Activated T-helper 1 cell treated with anti-CD3 and anti-CD28 coated beads, Interleukin-12 subunit alpha, Interleukin-12 subunit beta, Interleukin-2, Interleukin-4 antibody, amounts not matched to agents 30 ng/mL and 10 ng/mL and 1 ng/mL, durations not matched to agents 14 hours and 24 hours and 36 hours (primary cell): ENCODE measurements around the gene ACAP3. TPM values are rescaled to one million over a fixed set of nuclear protein-coding genes. Genes with fewer than 3 reads are reported as not detected.

Source experiments
- DNase-seq: peaks from one replicate; pipeline ENCODE4 v3.0.0; 2021; ENCODE audit warnings: low spot score
- H3K27ac Mint-ChIP-seq: one replicate; pipeline ENCODE4 v1.8.0; 2021; ENCODE audit warnings: mild to moderate bottlenecking, mixed read lengths
- H3K27me3 Mint-ChIP-seq: one replicate; pipeline ENCODE4 v1.8.0; 2022; ENCODE audit warnings: mild to moderate bottlenecking, moderate library complexity, mixed read lengths; ENCODE audit not compliant: insufficient read depth
- H3K36me3 Mint-ChIP-seq: one replicate; pipeline ENCODE4 v1.8.0; 2021; ENCODE audit warnings: low read depth, mixed read lengths
- H3K4me1 Mint-ChIP-seq: one replicate; pipeline ENCODE4 v1.8.0; 2021; ENCODE audit warnings: low read depth, mixed read lengths
- H3K4me3 Mint-ChIP-seq: one replicate; pipeline ENCODE4 v1.8.0; 2021; ENCODE audit warnings: mild to moderate bottlenecking, moderate library complexity, mixed read lengths
- H3K9me3 Mint-ChIP-seq: one replicate; pipeline ENCODE4 v1.8.0; 2021; ENCODE audit warnings: mixed read lengths
- intact Hi-C: fragments of 100-400 bp; cut with micrococcal nuclease; formaldehyde crosslinking; loops from one replicate; pipeline ENCODE4 v1.15.1; 2024
- total RNA-seq: library from RNA; stranded (reverse); gene quantifications from 2 replicates; pipeline ENCODE4 v1.2.3, GENCODE V29; 2022

The ACAP3 gene
- total RNA-seq, 1 donor from 2014 or later, result 47.7 TPM

DNA sequence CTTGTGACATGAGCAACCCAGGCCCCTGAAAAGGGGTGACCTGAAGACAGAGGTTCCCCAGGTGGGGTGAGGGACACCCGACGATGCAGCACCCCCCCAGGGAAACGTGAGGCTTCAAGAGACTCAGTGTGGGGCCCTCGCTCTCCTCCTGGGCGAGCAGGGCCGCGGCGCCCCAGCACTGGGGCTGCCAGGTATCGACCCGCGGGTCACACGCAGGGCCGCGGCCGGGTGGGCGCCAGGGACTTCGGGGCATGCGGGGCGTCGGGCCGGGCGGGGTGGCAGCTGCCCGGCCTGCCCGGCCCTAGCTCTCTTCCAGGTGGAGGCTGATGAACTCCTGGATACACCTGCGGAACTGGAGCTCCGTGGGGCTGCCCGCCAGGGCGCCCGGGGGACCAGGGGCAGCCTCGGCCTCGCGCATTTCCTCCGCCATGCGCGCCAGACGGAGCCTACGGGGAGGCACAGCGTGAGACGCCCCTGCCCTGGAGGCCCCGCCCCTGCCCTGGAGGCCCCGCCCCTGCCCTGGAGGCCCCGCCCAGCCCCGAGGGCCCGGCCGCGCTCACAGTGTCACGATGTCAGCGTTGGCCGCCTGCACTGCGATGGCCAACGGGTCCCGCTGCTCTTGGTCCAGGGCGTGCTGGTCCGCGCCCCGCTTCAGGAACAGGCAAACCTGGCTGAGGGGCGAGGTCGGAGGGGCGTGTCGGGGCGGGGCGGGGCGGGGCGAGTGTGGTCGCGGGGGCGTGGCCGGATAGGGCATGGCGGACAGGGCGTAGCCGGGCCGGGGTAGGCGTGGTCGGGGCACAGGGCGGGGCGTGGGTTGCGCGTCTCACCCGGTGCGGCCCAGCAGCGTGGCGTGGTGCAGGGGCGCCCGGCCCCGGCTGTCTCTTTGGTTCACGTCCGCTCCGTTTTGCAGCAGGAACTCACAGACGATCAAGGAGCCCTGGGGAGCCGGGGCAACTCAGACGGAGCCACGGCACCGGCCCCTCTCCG, 14.2 kb downstream of the ACAP3 start:
- intact Hi-C loops, result loop anchor here (2.0 to 5.0 kb wide), 2 partner anchors 261 to 311 kb away; partner anchors contain the start of gene PERM1
- no peak for DNase-seq
- H3K9me3 Mint-ChIP-seq, result no peaks in the 10 kb centered on the region
- no peaks in the 10 kb centered on the region for H3K36me3 Mint-ChIP-seq
- no peaks in the 10 kb centered on the region for H3K4me1 Mint-ChIP-seq
- H3K4me3 Mint-ChIP-seq, result no peak overlapping the region
- H3K27ac Mint-ChIP-seq, result no peak overlapping the region
- H3K27me3 Mint-ChIP-seq, result no peaks in the 10 kb centered on the region

DNA sequence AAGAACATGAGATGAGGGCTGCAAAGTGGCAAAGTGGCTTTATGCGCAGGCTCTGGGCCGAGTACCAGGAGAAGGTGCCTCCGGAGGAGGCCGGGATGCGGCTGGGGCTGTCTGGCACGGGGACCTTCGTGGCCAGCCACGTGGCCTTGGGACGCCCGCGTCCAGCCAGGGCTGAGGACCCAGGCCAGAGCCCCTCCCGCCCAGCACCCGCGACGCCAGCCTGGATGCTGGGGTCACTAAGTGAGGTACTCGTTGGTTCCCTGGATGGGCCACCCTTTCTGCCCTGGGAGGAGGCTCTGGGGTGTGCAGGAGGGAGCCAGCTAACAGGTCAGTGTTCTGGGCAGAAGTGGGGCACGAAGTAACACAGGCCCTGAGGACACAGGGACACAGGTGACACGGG, 14.9 kb downstream of the ACAP3 start:
- Mint-ChIP-seq H3K36me3 (no peaks in the 10 kb centered on the region), H3K9me3 (no peaks in the 10 kb centered on the region), H3K27ac (no peak overlapping the region), H3K27me3 (no peaks in the 10 kb centered on the region), H3K4me3 (no peak overlapping the region), H3K4me1 (no peaks in the 10 kb centered on the region)
- intact Hi-C loops, result loop anchor here (2.0 to 5.0 kb wide), 2 partner anchors 260 to 311 kb away; partner anchors contain the start of gene PERM1
- DNase-seq, result no peak

DNA sequence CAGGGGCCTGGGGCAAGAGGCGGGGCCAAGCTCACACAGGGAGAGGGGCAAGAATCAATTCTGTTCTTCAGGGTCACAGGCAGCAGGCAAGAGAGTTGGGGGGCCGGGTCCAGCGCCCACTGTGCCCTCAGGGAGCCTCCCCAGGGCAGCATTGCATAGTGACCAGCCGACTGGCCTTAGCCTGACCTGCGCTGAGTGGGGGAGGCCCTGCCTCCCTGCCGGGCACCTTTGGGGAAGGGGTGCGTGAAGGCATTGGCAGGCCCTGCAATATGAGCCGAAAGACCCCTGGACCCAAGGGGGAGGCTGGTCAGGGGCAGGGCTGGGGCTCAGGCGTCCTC, 15.3 kb downstream of the ACAP3 start:
- Mint-ChIP-seq H3K27ac (no peak overlapping the region), H3K4me3 (no peak overlapping the region), H3K36me3 (no peaks in the 10 kb centered on the region), H3K27me3 (no peaks in the 10 kb centered on the region), H3K9me3 (no peaks in the 10 kb centered on the region), H3K4me1 (no peaks in the 10 kb centered on the region)
- DNase-seq, result no peak
- intact Hi-C loops, result loop anchor here (2.0 to 5.0 kb wide), 2 partner anchors 260 to 310 kb away; partner anchors contain the start of gene PERM1

DNA sequence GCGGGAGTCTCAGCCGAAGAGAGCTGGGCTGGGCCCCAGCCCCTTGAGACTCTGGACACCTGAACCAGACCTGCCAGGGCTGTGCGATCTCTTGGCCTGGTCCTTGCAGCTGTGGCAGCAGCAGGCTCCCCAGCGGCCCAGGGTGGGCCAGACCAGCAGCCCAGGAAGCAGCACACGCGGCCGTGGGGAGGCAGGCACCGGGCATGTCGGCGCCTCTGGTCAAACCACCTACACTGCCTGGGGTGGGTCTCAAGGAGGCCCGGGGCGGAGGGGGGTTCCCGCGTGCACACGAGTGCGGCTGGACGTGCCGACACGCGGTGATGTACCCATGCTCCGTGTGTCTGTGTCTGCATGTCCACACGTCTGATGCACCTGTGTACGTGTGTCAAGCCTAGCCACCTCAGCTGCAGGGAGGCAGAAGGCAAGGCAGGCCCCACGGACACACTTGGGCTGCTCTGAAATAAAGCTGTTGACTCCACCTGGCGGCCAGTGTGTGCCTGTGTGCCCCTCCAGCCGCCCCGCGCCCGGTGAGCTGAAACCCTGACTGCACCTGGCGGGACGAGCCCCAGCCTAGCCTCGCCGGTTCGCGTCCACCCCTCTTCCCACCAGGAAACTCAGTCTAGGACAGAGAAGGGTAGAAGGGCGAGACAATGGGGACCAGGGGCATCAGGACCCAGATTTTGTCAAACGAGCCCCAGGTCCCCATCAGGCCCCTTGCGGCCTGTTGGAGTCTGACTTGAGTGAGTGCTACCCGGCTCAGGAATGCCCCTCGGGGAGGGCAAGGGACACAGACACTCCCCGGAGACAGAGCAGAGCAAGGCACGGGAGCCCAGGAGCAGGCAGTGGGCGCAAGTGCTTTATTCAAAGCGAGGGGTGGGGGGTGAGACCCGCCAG, 15.9 kb downstream of the ACAP3 start:
- Mint-ChIP-seq H3K4me1 (no peaks in the 10 kb centered on the region), H3K27ac (no peak overlapping the region), H3K36me3 (no peaks in the 10 kb centered on the region), H3K4me3 (no peak overlapping the region), H3K27me3 (no peaks in the 10 kb centered on the region), H3K9me3 (no peaks in the 10 kb centered on the region)
- intact Hi-C loops, result loop anchor here (2.0 to 5.0 kb wide), 3 partner anchors 169 to 309 kb away; partner anchors contain the start of gene PERM1
- peak; percentile 52 for DNase-seq

DNA sequence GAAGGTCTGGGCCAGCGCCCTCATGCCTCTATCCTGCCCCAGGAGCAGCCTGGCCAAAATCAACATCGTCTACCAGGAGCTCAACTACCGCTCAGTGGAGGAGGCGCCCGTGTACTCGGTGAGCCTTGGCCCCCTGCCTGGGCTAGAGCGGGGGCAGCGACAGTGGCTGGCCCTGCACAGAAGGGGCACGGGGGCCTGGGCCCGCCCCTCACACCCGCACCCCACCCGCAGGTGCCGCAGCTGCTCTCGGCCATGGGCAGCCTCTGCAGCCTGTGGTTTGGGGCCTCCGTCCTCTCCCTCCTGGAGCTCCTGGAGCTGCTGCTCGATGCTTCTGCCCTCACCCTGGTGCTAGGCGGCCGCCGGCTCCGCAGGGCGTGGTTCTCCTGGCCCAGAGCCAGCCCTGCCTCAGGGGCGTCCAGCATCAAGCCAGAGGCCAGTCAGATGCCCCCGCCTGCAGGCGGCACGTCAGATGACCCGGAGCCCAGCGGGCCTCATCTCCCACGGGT, 16.7 kb downstream of the ACAP3 start:
- Mint-ChIP-seq H3K9me3 (no peaks in the 10 kb centered on the region), H3K36me3 (no peaks in the 10 kb centered on the region), H3K4me1 (no peaks in the 10 kb centered on the region), H3K27me3 (no peaks in the 10 kb centered on the region), H3K27ac (no peak overlapping the region), H3K4me3 (no peak overlapping the region)
- DNase-seq, result no peak
- intact Hi-C loops, result loop anchor here (2.0 to 5.0 kb wide), 2 partner anchors 168 to 309 kb away; partner anchors contain the start of gene PERM1

DNA sequence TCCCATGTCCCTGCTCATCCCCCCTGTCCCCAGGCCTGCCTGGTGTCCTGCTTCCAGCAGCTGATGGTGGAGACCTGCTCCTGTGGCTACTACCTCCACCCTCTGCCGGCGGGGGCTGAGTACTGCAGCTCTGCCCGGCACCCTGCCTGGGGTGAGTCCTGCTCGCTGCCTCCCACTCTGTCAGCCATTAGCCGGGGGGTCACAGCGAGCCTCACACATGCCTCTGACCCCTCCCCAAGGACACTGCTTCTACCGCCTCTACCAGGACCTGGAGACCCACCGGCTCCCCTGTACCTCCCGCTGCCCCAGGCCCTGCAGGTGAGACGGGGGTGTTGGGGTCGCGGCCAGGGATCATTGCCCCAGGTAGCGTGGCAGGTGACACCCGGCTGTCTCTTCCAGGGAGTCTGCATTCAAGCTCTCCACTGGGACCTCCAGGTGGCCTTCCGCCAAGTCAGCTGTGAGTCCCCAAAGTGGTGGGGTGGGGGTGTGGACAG, 17.4 kb downstream of the ACAP3 start:
- Mint-ChIP-seq H3K4me1 (no peaks in the 10 kb centered on the region), H3K4me3 (no peak overlapping the region), H3K36me3 (no peaks in the 10 kb centered on the region), H3K27ac (peak overlapping the region; percentile 29), H3K9me3 (no peaks in the 10 kb centered on the region), H3K27me3 (no peaks in the 10 kb centered on the region)
- intact Hi-C loops, result loop anchor here (2.0 to 5.0 kb wide), 2 partner anchors 167 to 308 kb away; partner anchors contain the start of gene PERM1
- DNase-seq, result peak; percentile 62

DNA sequence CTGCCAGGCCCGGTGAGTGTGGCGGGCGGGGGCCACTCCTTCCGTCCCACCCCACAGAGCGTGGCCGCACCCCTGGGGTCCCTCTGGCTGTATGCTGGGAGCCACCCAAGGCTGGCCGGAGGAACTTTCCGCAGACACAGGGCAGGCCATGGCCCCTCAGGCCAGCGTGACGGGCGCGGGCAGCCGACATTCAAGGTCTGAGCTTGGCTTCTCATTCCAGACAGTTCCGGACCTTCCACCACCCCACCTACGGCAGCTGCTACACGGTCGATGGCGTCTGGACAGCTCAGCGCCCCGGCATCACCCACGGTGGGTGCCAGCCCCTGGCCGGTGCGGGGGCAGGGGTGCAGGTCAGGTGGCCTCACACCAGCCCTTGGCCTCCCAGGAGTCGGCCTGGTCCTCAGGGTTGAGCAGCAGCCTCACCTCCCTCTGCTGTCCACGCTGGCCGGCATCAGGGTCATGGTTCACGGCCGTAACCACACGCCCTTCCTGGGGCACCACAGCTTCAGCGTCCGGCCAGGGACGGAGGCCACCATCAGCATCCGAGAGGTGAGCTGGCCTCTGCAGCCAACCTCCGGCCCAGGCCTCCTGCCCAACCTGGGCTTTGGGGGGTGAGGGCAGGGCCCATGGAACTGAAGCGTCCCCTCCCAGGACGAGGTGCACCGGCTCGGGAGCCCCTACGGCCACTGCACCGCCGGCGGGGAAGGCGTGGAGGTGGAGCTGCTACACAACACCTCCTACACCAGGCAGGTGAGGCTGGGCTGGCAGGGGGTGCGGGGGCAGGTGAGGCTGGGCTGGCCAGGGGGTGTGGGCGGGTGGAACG, 20.2 kb downstream of the ACAP3 start:
- Mint-ChIP-seq H3K27ac (no peak overlapping the region), H3K9me3 (no peaks in the 10 kb centered on the region), H3K27me3 (no peaks in the 10 kb centered on the region), H3K4me3 (no peak overlapping the region), H3K36me3 (no peaks in the 10 kb centered on the region), H3K4me1 (no peaks in the 10 kb centered on the region)
- intact Hi-C loops, result no loop called here
- no peak for DNase-seq

DNA sequence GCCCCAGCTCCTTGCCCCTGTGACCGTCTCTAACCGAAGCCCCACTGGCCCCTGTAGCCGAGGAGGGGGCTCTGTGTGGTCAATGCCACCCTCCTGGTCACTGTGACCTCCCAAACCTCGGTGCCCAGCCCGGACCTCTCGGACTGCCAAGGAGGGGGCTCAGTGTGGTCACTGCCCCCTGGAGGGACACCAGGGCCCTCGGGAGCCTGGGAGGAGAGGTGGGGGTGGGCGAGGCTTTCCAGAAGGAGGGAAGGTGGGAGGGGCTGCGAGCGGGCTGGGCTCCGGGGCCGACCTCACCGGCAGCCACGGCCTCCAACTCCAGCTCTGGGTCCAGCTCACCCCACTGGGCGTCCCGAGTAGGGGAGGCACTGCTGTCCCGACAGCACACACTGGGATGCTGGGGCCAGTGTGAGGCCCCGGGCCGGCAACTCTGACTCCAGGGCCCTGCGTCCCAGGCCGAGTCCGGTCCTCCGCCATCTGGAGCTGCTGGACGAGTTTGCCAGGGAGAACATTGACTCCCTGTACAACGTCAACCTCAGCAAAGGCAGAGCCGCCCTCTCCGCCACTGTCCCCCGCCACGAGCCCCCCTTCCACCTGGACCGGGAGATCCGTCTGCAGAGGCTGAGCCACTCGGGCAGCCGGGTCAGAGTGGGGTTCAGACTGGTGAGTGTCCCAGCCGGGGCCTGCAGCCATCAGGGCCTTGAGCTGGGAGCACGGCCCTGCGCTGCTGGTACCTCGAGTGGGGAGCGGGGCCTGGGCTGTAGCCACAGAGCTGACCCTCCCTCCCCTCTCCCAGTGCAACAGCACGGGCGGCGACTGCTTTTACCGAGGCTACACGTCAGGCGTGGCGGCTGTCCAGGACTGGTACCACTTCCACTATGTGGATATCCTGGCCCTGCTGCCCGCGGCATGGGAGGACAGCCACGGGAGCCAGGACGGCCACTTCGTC, 21.1 kb downstream of the ACAP3 start:
- Mint-ChIP-seq H3K36me3 (no peaks in the 10 kb centered on the region), H3K4me3 (no peak overlapping the region), H3K9me3 (no peaks in the 10 kb centered on the region), H3K27me3 (no peaks in the 10 kb centered on the region), H3K4me1 (no peaks in the 10 kb centered on the region), H3K27ac (no peak overlapping the region)
- DNase-seq, result no peak
- intact Hi-C loops, result no loop called here

DNA sequence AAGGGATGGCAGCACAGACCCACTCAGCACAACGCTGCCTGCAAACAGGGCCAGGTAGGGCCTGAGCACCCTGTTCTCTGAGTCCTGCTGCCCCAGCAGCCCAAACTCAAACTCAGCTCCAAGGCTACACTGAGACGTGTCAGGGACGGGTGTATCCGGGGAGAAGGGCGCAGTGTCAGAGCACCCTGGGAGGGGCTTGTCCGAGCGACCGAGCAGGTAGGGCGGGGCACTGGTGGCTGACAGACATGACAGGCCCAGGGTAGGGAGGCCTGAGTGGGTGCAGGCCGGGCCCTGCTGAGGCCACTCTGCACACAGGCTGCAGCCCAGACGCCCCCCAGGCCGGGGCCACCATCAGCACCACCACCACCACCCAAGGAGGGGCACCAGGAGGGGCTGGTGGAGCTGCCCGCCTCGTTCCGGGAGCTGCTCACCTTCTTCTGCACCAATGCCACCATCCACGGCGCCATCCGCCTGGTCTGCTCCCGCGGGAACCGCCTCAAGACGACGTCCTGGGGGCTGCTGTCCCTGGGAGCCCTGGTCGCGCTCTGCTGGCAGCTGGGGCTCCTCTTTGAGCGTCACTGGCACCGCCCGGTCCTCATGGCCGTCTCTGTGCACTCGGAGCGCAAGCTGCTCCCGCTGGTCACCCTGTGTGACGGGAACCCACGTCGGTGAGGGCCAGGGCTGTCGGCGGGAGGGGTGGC, 22.0 kb downstream of the ACAP3 start:
- Mint-ChIP-seq H3K27me3 (no peaks in the 10 kb centered on the region), H3K9me3 (no peaks in the 10 kb centered on the region), H3K27ac (no peak overlapping the region), H3K4me3 (no peak overlapping the region), H3K4me1 (no peaks in the 10 kb centered on the region), H3K36me3 (no peaks in the 10 kb centered on the region)
- no peak for DNase-seq
- intact Hi-C loops, result no loop called here

DNA sequence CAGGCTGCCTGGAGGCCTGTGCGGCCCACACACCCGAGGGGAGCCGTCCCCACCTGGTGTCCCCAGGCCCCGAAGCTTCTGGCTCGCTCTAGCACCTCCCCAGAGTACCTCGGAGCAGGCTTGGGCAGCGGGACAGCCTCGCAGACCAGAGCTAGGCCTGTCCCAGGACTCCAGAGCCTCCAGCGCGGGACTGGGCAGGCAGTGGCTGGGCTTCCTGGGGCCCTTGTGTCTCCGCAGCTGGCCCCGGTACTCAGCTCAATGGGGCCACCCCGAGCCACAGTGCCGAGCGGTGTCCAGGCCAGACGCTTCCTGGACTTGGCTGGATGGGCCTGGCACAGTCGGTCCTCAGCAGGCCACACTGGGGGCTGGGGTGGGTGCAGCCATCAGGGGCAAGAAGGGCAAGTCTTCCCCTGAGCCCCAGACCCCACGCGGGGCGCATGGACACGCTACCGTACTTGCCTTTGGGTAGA, 22.6 kb downstream of the ACAP3 start:
- Mint-ChIP-seq H3K4me1 (no peaks in the 10 kb centered on the region), H3K9me3 (no peaks in the 10 kb centered on the region), H3K27ac (no peak overlapping the region), H3K36me3 (no peaks in the 10 kb centered on the region), H3K27me3 (no peaks in the 10 kb centered on the region), H3K4me3 (no peak overlapping the region)
- intact Hi-C loops, result no loop called here
- no peak for DNase-seq
